ENCODE measurements around the gene PLAAT5. TPM values are rescaled to one million over a fixed set of nuclear protein-coding genes. Genes with fewer than 3 reads are reported as not detected.
A peak's percentile ranks its signal among the peaks of the same experiment; 100 is the strongest.

PLAAT5 gene
- total and polyA plus RNA-seq, 2 donors from 2014 or later: 0.72 to 7.6 TPM

GRCh38 chr11:63488789-63489188 is 2.2 kb downstream of the PLAAT5 start:
- intact Hi-C loops (cut with DNase I): no loop called here
- peaks cover 0 to 2% (median 0%) of the 10 kb centered on the region in 3 donors for H3K9me3 ChIP-seq (ENCODE audit: control insufficient read depth in 2 of 3, insufficient read depth in 1 of 3, low read length in 3 of 3)
- no peaks in the 10 kb centered on the region for H3K36me3 ChIP-seq (ENCODE audit: control insufficient read depth in 2 of 3, insufficient read depth in 3 of 3, low read length in 3 of 3)
- H3K4me3 ChIP-seq (ENCODE audit: low read length in 3 of 3): no peak overlapping the region
- no peaks in the 10 kb centered on the region for H3K27me3 ChIP-seq (ENCODE audit: control insufficient read depth, insufficient read depth, low read length)
- peaks cover 0 to 4% (median 0%) of the 10 kb centered on the region in 3 donors for H3K4me1 ChIP-seq (ENCODE audit: control insufficient read depth in 2 of 3, insufficient read depth in 2 of 3, low read depth in 1 of 3, low read length in 3 of 3)
- FAIRE-seq (no peak), DNase-seq (no peak)
- H3K27ac ChIP-seq (ENCODE audit: low read depth in 2 of 2, low read length in 2 of 2): no peak overlapping the region
- TF ChIP-seq, protein P1, sequence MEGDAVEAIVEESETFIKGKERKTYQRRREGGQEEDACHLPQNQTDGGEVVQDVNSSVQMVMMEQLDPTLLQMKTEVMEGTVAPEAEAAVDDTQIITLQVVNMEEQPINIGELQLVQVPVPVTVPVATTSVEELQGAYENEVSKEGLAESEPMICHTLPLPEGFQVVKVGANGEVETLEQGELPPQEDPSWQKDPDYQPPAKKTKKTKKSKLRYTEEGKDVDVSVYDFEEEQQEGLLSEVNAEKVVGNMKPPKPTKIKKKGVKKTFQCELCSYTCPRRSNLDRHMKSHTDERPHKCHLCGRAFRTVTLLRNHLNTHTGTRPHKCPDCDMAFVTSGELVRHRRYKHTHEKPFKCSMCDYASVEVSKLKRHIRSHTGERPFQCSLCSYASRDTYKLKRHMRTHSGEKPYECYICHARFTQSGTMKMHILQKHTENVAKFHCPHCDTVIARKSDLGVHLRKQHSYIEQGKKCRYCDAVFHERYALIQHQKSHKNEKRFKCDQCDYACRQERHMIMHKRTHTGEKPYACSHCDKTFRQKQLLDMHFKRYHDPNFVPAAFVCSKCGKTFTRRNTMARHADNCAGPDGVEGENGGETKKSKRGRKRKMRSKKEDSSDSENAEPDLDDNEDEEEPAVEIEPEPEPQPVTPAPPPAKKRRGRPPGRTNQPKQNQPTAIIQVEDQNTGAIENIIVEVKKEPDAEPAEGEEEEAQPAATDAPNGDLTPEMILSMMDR (IDR thresholded peaks at IDR 0.05; ENCODE audit: borderline replicate concordance, extremely low read depth, insufficient read depth): no peak
- H3K9ac ChIP-seq (ENCODE audit: low read length in 3 of 3): no peak overlapping the region

GRCh38 chr11:63485777-63486176 is 5.2 kb downstream of the PLAAT5 start:
- intact Hi-C loops (cut with DNase I): no loop called here
- TF ChIP-seq, protein P1 (IDR thresholded peaks at IDR 0.05; ENCODE audit: borderline replicate concordance, extremely low read depth, insufficient read depth): no peak
- Histone ChIP-seq H3K4me1 (ENCODE audit: control insufficient read depth in 2 of 3, insufficient read depth in 2 of 3, low read depth in 1 of 3, low read length in 3 of 3) (no peaks in the 10 kb centered on the region), H3K36me3 (ENCODE audit: control insufficient read depth in 2 of 3, insufficient read depth in 3 of 3, low read length in 3 of 3) (no peaks in the 10 kb centered on the region), H3K9ac (ENCODE audit: low read length in 3 of 3) (no peak overlapping the region), H3K9me3 (ENCODE audit: control insufficient read depth in 2 of 3, insufficient read depth in 1 of 3, low read length in 3 of 3) (peaks cover 0 to 2% (median 0%) of the 10 kb centered on the region in 3 donors), H3K27me3 (ENCODE audit: control insufficient read depth, insufficient read depth, low read length) (no peaks in the 10 kb centered on the region), H3K27ac (ENCODE audit: low read depth in 2 of 2, low read length in 2 of 2) (no peak overlapping the region), H3K4me3 (ENCODE audit: low read length in 3 of 3) (no peak overlapping the region)
- no peak for FAIRE-seq
- DNase-seq: no peak

DNA sequence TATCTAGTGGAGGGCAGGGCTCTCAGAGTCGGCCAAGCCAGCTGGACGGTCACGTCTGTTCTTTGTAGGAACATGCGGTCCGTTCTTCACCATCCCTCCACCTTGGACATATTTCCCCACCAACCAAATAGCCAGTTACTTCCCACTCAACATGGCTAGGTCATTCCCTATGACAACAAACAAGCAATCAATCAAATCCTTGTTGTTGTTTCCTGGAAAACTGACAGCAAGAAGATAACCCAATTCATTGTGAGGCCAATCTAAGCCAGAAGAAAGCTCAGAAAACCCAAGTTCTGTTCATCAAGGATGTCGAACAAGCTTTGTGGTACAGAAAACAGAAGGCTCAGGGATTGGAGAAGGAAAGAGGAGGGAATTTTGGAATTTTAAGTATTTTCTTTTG is 10.9 kb downstream of the PLAAT5 start:
- intact Hi-C loops (cut with DNase I): no loop called here
- H3K27me3 ChIP-seq (ENCODE audit: control insufficient read depth, insufficient read depth, low read length): no peaks in the 10 kb centered on the region
- H3K36me3 ChIP-seq (ENCODE audit: control insufficient read depth in 2 of 3, insufficient read depth in 3 of 3, low read length in 3 of 3): no peaks in the 10 kb centered on the region
- no peaks in the 10 kb centered on the region for H3K4me1 ChIP-seq (ENCODE audit: control insufficient read depth in 2 of 3, insufficient read depth in 2 of 3, low read depth in 1 of 3, low read length in 3 of 3)
- DNase-seq (no peak), FAIRE-seq (no peak)
- H3K27ac ChIP-seq (ENCODE audit: low read depth in 2 of 2, low read length in 2 of 2): no peak overlapping the region
- H3K4me3 ChIP-seq (ENCODE audit: low read length in 3 of 3): no peak overlapping the region
- TF ChIP-seq, protein P1 (IDR thresholded peaks at IDR 0.05; ENCODE audit: borderline replicate concordance, extremely low read depth, insufficient read depth): no peak
- no peak overlapping the region for H3K9ac ChIP-seq (ENCODE audit: low read length in 3 of 3)
- peaks cover 0 to 7% (median 0%) of the 10 kb centered on the region in 3 donors for H3K9me3 ChIP-seq (ENCODE audit: control insufficient read depth in 2 of 3, insufficient read depth in 1 of 3, low read length in 3 of 3)

GRCh38 chr11:63478896-63479295 is 12.1 kb downstream of the PLAAT5 start:
- peak overlapping the region in 1 of 3 donors; percentile 49 for H3K9ac ChIP-seq (ENCODE audit: low read length in 3 of 3)
- no peaks in the 10 kb centered on the region for H3K36me3 ChIP-seq (ENCODE audit: control insufficient read depth in 2 of 3, insufficient read depth in 3 of 3, low read length in 3 of 3)

More at GRCh38 chr11:63478896-63479295, 12.1 kb downstream of the PLAAT5 start:
- FAIRE-seq: peak; percentile 13
- no peaks in the 10 kb centered on the region for H3K4me1 ChIP-seq (ENCODE audit: control insufficient read depth in 2 of 3, insufficient read depth in 2 of 3, low read depth in 1 of 3, low read length in 3 of 3)
- H3K27ac ChIP-seq (ENCODE audit: low read depth in 2 of 2, low read length in 2 of 2): no peak overlapping the region
- intact Hi-C loops (cut with DNase I): no loop called here
- H3K4me3 ChIP-seq (ENCODE audit: low read length in 3 of 3): no peak overlapping the region
- TF ChIP-seq, protein P1 (IDR thresholded peaks at IDR 0.05; ENCODE audit: borderline replicate concordance, extremely low read depth, insufficient read depth): peak; percentile 91
- H3K9me3 ChIP-seq (ENCODE audit: control insufficient read depth in 2 of 3, insufficient read depth in 1 of 3, low read length in 3 of 3): peaks cover 0 to 7% (median 0%) of the 10 kb centered on the region in 3 donors
- peak in 4 of 5 donors; percentile 59 to 89 (median 79) for DNase-seq
- no peaks in the 10 kb centered on the region for H3K27me3 ChIP-seq (ENCODE audit: control insufficient read depth, insufficient read depth, low read length)

Measured in kidney (tissue), 14 donors.